ENCODE measurements around the gene CORIN.

DNA sequence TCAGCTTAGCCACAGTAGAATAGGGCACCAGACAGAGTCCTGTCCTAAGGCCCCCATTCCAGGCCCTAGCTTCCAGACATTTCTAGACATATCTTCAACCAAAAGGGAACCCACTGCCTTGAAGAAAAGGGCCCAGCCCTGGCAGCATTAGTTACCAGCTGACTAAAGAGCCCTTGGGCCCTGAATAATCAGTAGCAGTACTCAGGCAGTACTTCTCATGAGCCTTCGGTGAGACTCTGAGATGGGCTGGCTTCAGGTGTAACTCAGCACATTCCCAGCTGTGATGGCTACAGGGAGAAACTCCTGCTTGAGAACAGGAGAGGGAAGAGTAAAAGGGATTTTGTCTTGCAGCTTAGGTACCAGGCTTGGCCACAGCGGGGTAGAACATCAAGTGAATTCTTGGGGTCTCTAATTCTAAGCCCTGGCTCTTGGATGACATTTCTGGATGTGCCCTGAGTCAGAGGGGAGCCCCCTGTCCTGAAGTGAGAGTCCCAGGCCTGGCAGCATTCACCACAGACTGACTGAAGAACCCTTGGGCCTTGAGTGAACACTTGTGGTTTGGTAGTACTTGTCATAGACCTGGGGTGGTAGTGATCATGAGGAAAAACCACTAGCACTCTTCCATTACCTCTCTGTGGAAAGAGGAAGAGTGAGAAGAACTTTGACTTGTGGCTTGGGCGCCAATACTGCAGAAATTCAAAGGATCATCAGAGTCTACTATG is 182.7 kb downstream of the CORIN start:
- TF ChIP-seq, protein P1, sequence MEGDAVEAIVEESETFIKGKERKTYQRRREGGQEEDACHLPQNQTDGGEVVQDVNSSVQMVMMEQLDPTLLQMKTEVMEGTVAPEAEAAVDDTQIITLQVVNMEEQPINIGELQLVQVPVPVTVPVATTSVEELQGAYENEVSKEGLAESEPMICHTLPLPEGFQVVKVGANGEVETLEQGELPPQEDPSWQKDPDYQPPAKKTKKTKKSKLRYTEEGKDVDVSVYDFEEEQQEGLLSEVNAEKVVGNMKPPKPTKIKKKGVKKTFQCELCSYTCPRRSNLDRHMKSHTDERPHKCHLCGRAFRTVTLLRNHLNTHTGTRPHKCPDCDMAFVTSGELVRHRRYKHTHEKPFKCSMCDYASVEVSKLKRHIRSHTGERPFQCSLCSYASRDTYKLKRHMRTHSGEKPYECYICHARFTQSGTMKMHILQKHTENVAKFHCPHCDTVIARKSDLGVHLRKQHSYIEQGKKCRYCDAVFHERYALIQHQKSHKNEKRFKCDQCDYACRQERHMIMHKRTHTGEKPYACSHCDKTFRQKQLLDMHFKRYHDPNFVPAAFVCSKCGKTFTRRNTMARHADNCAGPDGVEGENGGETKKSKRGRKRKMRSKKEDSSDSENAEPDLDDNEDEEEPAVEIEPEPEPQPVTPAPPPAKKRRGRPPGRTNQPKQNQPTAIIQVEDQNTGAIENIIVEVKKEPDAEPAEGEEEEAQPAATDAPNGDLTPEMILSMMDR (conservative IDR thresholded peaks at IDR 0.05; ENCODE audit: low read depth, low read length), result no peak
- TF ChIP-seq EZH2 (IDR thresholded peaks at IDR 0.05; ENCODE audit: borderline replicate concordance, low read depth, low read length, poor library complexity, severe bottlenecking), result no peak

Data from A673 (cell line).